Liver (tissue), 9 donors: Measurements from ENCODE around the gene USP16. TPM values are rescaled to one million over a fixed set of nuclear protein-coding genes. Genes with fewer than 3 reads are reported as not detected.

Source experiments
- DNase-seq: peaks from one replicate; pipeline ENCODE4 v3.0.0-alpha.2; 2017; ENCODE audit warnings: low spot score
- H3K27ac ChIP-seq, 2 donors: one replicate each; pipeline ENCODE4 v1.7.0; 2013; ENCODE audit warnings: inconsistent platforms in 2 of 2, low read length in 2 of 2, control low read depth in 1 of 2, low read depth in 1 of 2, mild to moderate bottlenecking in 1 of 2
- H3K27me3 ChIP-seq, 4 donors: one replicate each; pipeline versions ENCODE4 v1.6.1 to v1.7.0; 2013; ENCODE audit warnings: low read length in 3 of 4, inconsistent platforms in 1 of 4, mild to moderate bottlenecking in 1 of 4, moderate library complexity in 1 of 4; ENCODE audit not compliant: control insufficient read depth in 4 of 4, insufficient read depth in 4 of 4
- H3K36me3 ChIP-seq, 4 donors: one replicate each; pipeline versions ENCODE4 v1.6.1 to v1.7.0; 2013; ENCODE audit warnings: low read length in 3 of 4, mild to moderate bottlenecking in 3 of 4, low read depth in 1 of 4, moderate library complexity in 1 of 4; ENCODE audit not compliant: control insufficient read depth in 4 of 4, insufficient read depth in 3 of 4
- H3K4me1 ChIP-seq, 4 donors: one replicate each; pipeline versions ENCODE4 v1.6.1 to v1.7.0; 2013; ENCODE audit warnings: low read length in 3 of 4, mild to moderate bottlenecking in 3 of 4, moderate library complexity in 1 of 4; ENCODE audit not compliant: control insufficient read depth in 4 of 4, insufficient read depth in 4 of 4
- H3K4me3 ChIP-seq, 3 donors: one replicate each; pipeline versions ENCODE4 v1.6.1 to v1.7.0; 2013; ENCODE audit warnings: low read length in 3 of 3, control low read depth in 1 of 3, low read depth in 1 of 3, mild to moderate bottlenecking in 1 of 3
- H3K9ac ChIP-seq, 2 donors: one replicate each; pipeline ENCODE4 v1.7.0; 2013; ENCODE audit warnings: low read length in 2 of 2, mild to moderate bottlenecking in 2 of 2, moderate library complexity in 2 of 2, control low read depth in 1 of 2, low read depth in 1 of 2
- H3K9me3 ChIP-seq, 4 donors: one replicate each; pipeline versions ENCODE4 v1.6.1 to v1.7.0; 2013; ENCODE audit warnings: low read length in 3 of 4; ENCODE audit not compliant: control insufficient read depth in 4 of 4
- EGR1 ChIP-seq, 2 donors: IDR thresholded peaks; 2 replicates each; pipeline ENCODE4 v1.6.1; 2016 to 2018; ENCODE audit warnings: antibody characterized with exemption in 2 of 2, low read depth in 2 of 2
- FOXA1 ChIP-seq: IDR thresholded peaks from 2 replicates; pipeline ENCODE4 v1.6.1; 2016; ENCODE audit warnings: antibody characterized with exemption
- FOXA2 ChIP-seq: IDR thresholded peaks from 2 replicates; pipeline ENCODE4 v1.6.1; 2016; ENCODE audit warnings: antibody characterized with exemption
- GABPA ChIP-seq, 2 donors: IDR thresholded peaks in 1 of 2; conservative IDR thresholded peaks in 1 of 2; 2 replicates each; pipeline ENCODE4 v1.6.1; 2016; ENCODE audit warnings: antibody characterized with exemption in 2 of 2, mild to moderate bottlenecking in 1 of 2, moderate library complexity in 1 of 2
- HNF4A ChIP-seq, 2 donors: conservative IDR thresholded peaks; 2 replicates each; pipeline ENCODE4 v1.6.1; 2016; ENCODE audit warnings: antibody characterized with exemption in 2 of 2, mild to moderate bottlenecking in 2 of 2
- HNF4G ChIP-seq: IDR thresholded peaks from 2 replicates; pipeline ENCODE4 v1.6.1; 2016; ENCODE audit warnings: antibody characterized with exemption
- JUND ChIP-seq, 2 donors: IDR thresholded peaks; 2 replicates each; pipeline ENCODE4 v1.6.1; 2016; ENCODE audit warnings: antibody characterized with exemption in 2 of 2
- NR2F2 ChIP-seq: IDR thresholded peaks from 2 replicates; pipeline ENCODE4 v1.6.1; 2016; ENCODE audit warnings: antibody characterized with exemption
- RAD21 ChIP-seq, 2 donors: IDR thresholded peaks; 2 replicates each; pipeline ENCODE4 v1.6.1; 2016; ENCODE audit warnings: antibody characterized with exemption in 2 of 2, mild to moderate bottlenecking in 2 of 2
- RXRA ChIP-seq, 2 donors: IDR thresholded peaks; 2 replicates each; pipeline ENCODE4 v1.6.1; 2017 to 2018; ENCODE audit warnings: antibody characterized with exemption in 2 of 2, mild to moderate bottlenecking in 1 of 2
- TAF1 ChIP-seq: conservative IDR thresholded peaks from 2 replicates; pipeline ENCODE4 v1.6.1; 2016; ENCODE audit warnings: antibody characterized with exemption, mild to moderate bottlenecking
- YY1 ChIP-seq: IDR thresholded peaks from 2 replicates; pipeline ENCODE4 v1.6.1; 2016; ENCODE audit warnings: antibody characterized with exemption, mild to moderate bottlenecking
- WGBS: extraction: QIAGEN DNeasy Blood & Tissue Kit; methylation state at CpG from one replicate; pipeline ENCODE4 v1.1.7; 2013; 5-methylcytosine and 5-hydroxymethylcytosine counted together
- polyA plus RNA-seq, 2 donors: library from polyadenylated mRNA; stranded (reverse) in 1 of 2; unstranded in 1 of 2; fragments of 200-250 nt in 1 of 2; fragments of >200 nt in 1 of 2; fragmentation: Nextera tagmentation in 1 of 2; extraction: Ambion mirVana in 1 of 2; gene quantifications; one replicate each; pipeline versions ENCODE4 v1.2.1 to v1.2.3, GENCODE V29; 2013 to 2015
- total RNA-seq, 2 donors: library from RNA; depleted of rRNA; stranded (reverse); fragments of >200 nt; gene quantifications; one replicate each; pipeline ENCODE4 v1.2.3, GENCODE V29; 2014
- TF ChIP-seq, protein P1 (sequence below): fragments of 150-350 bp; IDR thresholded peaks from 2 replicates; pipeline ENCODE4 v1.5.1; 2017; ENCODE audit warnings: improper control_type of control experiment, low read depth, low read length; ENCODE audit not compliant: missing input control
- TF ChIP-seq, protein P2 (sequence below): IDR thresholded peaks from 2 replicates; pipeline ENCODE4 v1.6.1; 2016; ENCODE audit warnings: antibody characterized with exemption, mild to moderate bottlenecking
- TF ChIP-seq, protein P3 (sequence below): IDR thresholded peaks from 2 replicates; pipeline ENCODE4 v1.6.1; 2016; ENCODE audit warnings: antibody characterized with exemption
- TF ChIP-seq, protein P4 (sequence below): IDR thresholded peaks from 2 replicates; pipeline ENCODE4 v1.6.1; 2016; ENCODE audit warnings: antibody characterized with exemption
- donor health status: healthy.
- donor health status: healthy.
- donor health status: healthy.
- donor health status: healthy.
- donor health status: healthy.

USP16 gene
- total and polyA plus RNA-seq, 4 donors: 13.3 to 45.3 (median 18.1) TPM

- Histone ChIP-seq H3K4me1 (peaks cover 0 to 4% (median 1%) of the 10 kb centered on the region in 4 donors), H3K9me3 (no peaks in the 10 kb centered on the region), H3K27me3 (no peaks in the 10 kb centered on the region), H3K4me3 (no peak overlapping the region), H3K9ac (no peak overlapping the region), H3K36me3 (peaks cover 4 to 29% (median 26%) of the 10 kb centered on the region in 4 donors), H3K27ac (no peak overlapping the region)
- whole genome bisulfite sequencing: 86% methylated on average over 1 of the region's 1 CpG
- DNase-seq: no peak
- TF ChIP-seq GABPA (IDR thresholded peaks at IDR 0.05 in 1 of 2, conservative IDR thresholded peaks at IDR 0.05 in 1 of 2) (no peak), RAD21 (IDR thresholded peaks at IDR 0.05) (no peak), RXRA (IDR thresholded peaks at IDR 0.05) (no peak), HNF4G (no peak), JUND (IDR thresholded peaks at IDR 0.05) (no peak), TAF1 (no peak), EGR1 (IDR thresholded peaks at IDR 0.05; ENCODE audit: low read depth in 2 of 2) (no peak), NR2F2 (no peak), FOXA1 (no peak)
- TF ChIP-seq, protein P1, sequence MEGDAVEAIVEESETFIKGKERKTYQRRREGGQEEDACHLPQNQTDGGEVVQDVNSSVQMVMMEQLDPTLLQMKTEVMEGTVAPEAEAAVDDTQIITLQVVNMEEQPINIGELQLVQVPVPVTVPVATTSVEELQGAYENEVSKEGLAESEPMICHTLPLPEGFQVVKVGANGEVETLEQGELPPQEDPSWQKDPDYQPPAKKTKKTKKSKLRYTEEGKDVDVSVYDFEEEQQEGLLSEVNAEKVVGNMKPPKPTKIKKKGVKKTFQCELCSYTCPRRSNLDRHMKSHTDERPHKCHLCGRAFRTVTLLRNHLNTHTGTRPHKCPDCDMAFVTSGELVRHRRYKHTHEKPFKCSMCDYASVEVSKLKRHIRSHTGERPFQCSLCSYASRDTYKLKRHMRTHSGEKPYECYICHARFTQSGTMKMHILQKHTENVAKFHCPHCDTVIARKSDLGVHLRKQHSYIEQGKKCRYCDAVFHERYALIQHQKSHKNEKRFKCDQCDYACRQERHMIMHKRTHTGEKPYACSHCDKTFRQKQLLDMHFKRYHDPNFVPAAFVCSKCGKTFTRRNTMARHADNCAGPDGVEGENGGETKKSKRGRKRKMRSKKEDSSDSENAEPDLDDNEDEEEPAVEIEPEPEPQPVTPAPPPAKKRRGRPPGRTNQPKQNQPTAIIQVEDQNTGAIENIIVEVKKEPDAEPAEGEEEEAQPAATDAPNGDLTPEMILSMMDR: no peak
- TF ChIP-seq, protein P2, sequence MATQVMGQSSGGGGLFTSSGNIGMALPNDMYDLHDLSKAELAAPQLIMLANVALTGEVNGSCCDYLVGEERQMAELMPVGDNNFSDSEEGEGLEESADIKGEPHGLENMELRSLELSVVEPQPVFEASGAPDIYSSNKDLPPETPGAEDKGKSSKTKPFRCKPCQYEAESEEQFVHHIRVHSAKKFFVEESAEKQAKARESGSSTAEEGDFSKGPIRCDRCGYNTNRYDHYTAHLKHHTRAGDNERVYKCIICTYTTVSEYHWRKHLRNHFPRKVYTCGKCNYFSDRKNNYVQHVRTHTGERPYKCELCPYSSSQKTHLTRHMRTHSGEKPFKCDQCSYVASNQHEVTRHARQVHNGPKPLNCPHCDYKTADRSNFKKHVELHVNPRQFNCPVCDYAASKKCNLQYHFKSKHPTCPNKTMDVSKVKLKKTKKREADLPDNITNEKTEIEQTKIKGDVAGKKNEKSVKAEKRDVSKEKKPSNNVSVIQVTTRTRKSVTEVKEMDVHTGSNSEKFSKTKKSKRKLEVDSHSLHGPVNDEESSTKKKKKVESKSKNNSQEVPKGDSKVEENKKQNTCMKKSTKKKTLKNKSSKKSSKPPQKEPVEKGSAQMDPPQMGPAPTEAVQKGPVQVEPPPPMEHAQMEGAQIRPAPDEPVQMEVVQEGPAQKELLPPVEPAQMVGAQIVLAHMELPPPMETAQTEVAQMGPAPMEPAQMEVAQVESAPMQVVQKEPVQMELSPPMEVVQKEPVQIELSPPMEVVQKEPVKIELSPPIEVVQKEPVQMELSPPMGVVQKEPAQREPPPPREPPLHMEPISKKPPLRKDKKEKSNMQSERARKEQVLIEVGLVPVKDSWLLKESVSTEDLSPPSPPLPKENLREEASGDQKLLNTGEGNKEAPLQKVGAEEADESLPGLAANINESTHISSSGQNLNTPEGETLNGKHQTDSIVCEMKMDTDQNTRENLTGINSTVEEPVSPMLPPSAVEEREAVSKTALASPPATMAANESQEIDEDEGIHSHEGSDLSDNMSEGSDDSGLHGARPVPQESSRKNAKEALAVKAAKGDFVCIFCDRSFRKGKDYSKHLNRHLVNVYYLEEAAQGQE: no peak
- TF ChIP-seq, protein P3, sequence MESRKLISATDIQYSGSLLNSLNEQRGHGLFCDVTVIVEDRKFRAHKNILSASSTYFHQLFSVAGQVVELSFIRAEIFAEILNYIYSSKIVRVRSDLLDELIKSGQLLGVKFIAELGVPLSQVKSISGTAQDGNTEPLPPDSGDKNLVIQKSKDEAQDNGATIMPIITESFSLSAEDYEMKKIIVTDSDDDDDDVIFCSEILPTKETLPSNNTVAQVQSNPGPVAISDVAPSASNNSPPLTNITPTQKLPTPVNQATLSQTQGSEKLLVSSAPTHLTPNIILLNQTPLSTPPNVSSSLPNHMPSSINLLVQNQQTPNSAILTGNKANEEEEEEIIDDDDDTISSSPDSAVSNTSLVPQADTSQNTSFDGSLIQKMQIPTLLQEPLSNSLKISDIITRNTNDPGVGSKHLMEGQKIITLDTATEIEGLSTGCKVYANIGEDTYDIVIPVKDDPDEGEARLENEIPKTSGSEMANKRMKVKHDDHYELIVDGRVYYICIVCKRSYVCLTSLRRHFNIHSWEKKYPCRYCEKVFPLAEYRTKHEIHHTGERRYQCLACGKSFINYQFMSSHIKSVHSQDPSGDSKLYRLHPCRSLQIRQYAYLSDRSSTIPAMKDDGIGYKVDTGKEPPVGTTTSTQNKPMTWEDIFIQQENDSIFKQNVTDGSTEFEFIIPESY: no peak
- TF ChIP-seq, protein P4, sequence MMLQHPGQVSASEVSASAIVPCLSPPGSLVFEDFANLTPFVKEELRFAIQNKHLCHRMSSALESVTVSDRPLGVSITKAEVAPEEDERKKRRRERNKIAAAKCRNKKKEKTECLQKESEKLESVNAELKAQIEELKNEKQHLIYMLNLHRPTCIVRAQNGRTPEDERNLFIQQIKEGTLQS: no peak
Observed at GRCh38 chr21:29030909-29031308, 6.4 kb downstream of the USP16 start.

DNA sequence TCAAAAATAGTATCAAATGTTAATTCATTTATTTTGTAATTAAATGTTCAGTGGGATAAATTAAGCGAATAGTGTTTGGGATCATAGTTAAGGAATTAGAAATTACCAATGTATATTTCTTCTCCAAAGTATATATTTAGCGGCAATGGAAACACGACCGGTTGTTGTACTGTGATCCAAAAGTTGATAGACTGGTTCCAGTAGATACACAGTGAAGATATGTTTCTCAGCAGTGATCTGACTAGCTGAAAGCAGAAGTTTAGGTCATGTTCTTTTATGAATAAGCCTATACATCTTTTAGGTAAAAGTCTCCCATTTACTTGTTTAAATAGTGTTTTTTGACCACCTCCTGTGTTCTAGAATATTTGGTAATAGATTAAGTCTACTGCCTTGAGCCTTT lies 8.8 kb downstream of the USP16 start:
- H3K27me3 ChIP-seq: no peaks in the 10 kb centered on the region
- no peak for DNase-seq
- H3K36me3 ChIP-seq: peaks cover 10 to 48% (median 45%) of the 10 kb centered on the region in 4 donors
- H3K27ac ChIP-seq: no peak overlapping the region
- H3K4me3 ChIP-seq: no peak overlapping the region
- 82% methylated on average over 4 of the region's 4 CpGs for WGBS
- no peak overlapping the region for H3K9ac ChIP-seq
- H3K9me3 ChIP-seq: no peaks in the 10 kb centered on the region
- no peaks in the 10 kb centered on the region for H3K4me1 ChIP-seq
- TF ChIP-seq FOXA1 (no peak), HNF4A (conservative IDR thresholded peaks at IDR 0.05) (no peak), YY1 (no peak), JUND (IDR thresholded peaks at IDR 0.05) (no peak), HNF4G (no peak), FOXA2 (no peak), RXRA (IDR thresholded peaks at IDR 0.05) (no peak), NR2F2 (no peak), EGR1 (IDR thresholded peaks at IDR 0.05; ENCODE audit: low read depth in 2 of 2) (no peak)
- TF ChIP-seq, protein P2: no peak
- TF ChIP-seq, protein P3: no peak
- TF ChIP-seq, protein P1: no peak
